Measurements from ENCODE around the gene DYNLT5.
"Not testable (repeated sequence)": the region's sequence is repeated elsewhere in the genome, so short reads cannot be mapped to it uniquely, and the experiment has no call there.

Gene DYNLT5

GRCh38 chr1:66752000-66752592 is at the start of gene DYNLT5:
DYNLT5 (plus strand) TSS chr1:66752459; CDS start chr1:66754659, 2,200 bp downstream.
- no peak for DNase-seq (ENCODE audit: insufficient read length, low spot score)
- no peak for FAIRE-seq

- DNase-seq (ENCODE audit: insufficient read length, low spot score) (no peak), FAIRE-seq (no peak)
Measured at GRCh38 chr1:66704177-66704875, 47.9 kb upstream of the DYNLT5 start.

GRCh38 chr1:66705110-66705509 is 47.1 kb upstream of the DYNLT5 start:
- DNase-seq (ENCODE audit: insufficient read length, low spot score) = no peak

GRCh38 chr1:66711420-66711819 is 40.8 kb upstream of the DYNLT5 start:
- FAIRE-seq (no peak), DNase-seq (ENCODE audit: insufficient read length, low spot score) (no peak)

More at GRCh38 chr1:66705110-66705509, 47.1 kb upstream of the DYNLT5 start:
- no peak for FAIRE-seq

GRCh38 chr1:66712839-66713238 is 39.4 kb upstream of the DYNLT5 start:
- no peak for DNase-seq (ENCODE audit: insufficient read length, low spot score)
- FAIRE-seq = no peak

- FAIRE-seq (no peak), DNase-seq (ENCODE audit: insufficient read length, low spot score) (no peak)
Measured at GRCh38 chr1:66723985-66724384, 28.3 kb upstream of the DYNLT5 start.

- FAIRE-seq = peak; percentile 92
- peak; percentile 19 for DNase-seq (ENCODE audit: insufficient read length, low spot score)
Measured at GRCh38 chr1:66725885-66726665, 26.2 kb upstream of the DYNLT5 start.

- FAIRE-seq = no peak
- no peak for DNase-seq (ENCODE audit: insufficient read length, low spot score)
Measured at GRCh38 chr1:66728021-66728420, 24.2 kb upstream of the DYNLT5 start.

- FAIRE-seq; DNase-seq (ENCODE audit: insufficient read length, low spot score): not testable (repeated sequence)
Measured at GRCh38 chr1:66728716-66729115, 23.5 kb upstream of the DYNLT5 start.

- no peak for FAIRE-seq
- no peak for DNase-seq (ENCODE audit: insufficient read length, low spot score)
Measured at GRCh38 chr1:66729119-66729518, 23.1 kb upstream of the DYNLT5 start.

GRCh38 chr1:66729523-66729922 is 22.7 kb upstream of the DYNLT5 start:
- DNase-seq (ENCODE audit: insufficient read length, low spot score) (no peak), FAIRE-seq (no peak)

- DNase-seq (ENCODE audit: insufficient read length, low spot score) = no peak
Measured at GRCh38 chr1:66730462-66730861, 21.8 kb upstream of the DYNLT5 start.

GRCh38 chr1:66731170-66731865 is 20.9 kb upstream of the DYNLT5 start:
- FAIRE-seq (no peak), DNase-seq (ENCODE audit: insufficient read length, low spot score) (no peak)

More at GRCh38 chr1:66730462-66730861, 21.8 kb upstream of the DYNLT5 start:
- no peak for FAIRE-seq

GRCh38 chr1:66732407-66733166 is 19.7 kb upstream of the DYNLT5 start:
- FAIRE-seq = no peak
- DNase-seq (ENCODE audit: insufficient read length, low spot score) = no peak

- no peak for FAIRE-seq
- DNase-seq (ENCODE audit: insufficient read length, low spot score) = no peak
Measured at GRCh38 chr1:66733348-66734017, 18.8 kb upstream of the DYNLT5 start.

- not testable (repeated sequence) for FAIRE-seq; DNase-seq (ENCODE audit: insufficient read length, low spot score)
Measured at GRCh38 chr1:66734531-66734930, 17.7 kb upstream of the DYNLT5 start.

- no peak for DNase-seq (ENCODE audit: insufficient read length, low spot score)
- FAIRE-seq = no peak
Measured at GRCh38 chr1:66737836-66738235, 14.4 kb upstream of the DYNLT5 start.

- FAIRE-seq (peak; percentile 82), DNase-seq (ENCODE audit: insufficient read length, low spot score) (no peak)
Measured at GRCh38 chr1:66739401-66740157, 12.7 kb upstream of the DYNLT5 start.

- DNase-seq (ENCODE audit: insufficient read length, low spot score) (no peak), FAIRE-seq (no peak)
Measured at GRCh38 chr1:66745451-66745850, 6.8 kb upstream of the DYNLT5 start.

Measured in GM19239 (cell line).